K562 (cell line): ENCODE results near the gene FMN2. TPM values are rescaled to one million over a fixed set of nuclear protein-coding genes. Genes with fewer than 3 reads are reported as not detected.

Source experiments
- ATAC-seq: fragments of 200-7000 bp; cut with Tn5 transposase; 3 replicates; pipeline ENCODE4 v1.9.1; 2020; ENCODE audit warnings: moderate library complexity
- BruUV-seq: library from RNA; stranded (reverse); fragments of 400-500 nt; replicated peaks from 2 replicates; lab custom pipeline; 2021; lab: Mats Ljungman, UMichigan
- CTCF ChIA-PET: fragments of 300-600 bp; formaldehyde crosslinking; extraction: SDS; loops from one replicate; lab custom pipeline; 2021; ENCODE audit warnings: low intra/inter-chr PET ratio; lab: Yijun Ruan, JAX
- POLR2A ChIA-PET: fragments of 300-600, 350-650 bp; sonication (Branson Sonifier 250); formaldehyde crosslinking; extraction: SDS; loops from one replicate; lab custom pipeline; 2021; ENCODE audit warnings: antibody characterized with exemption, inconsistent platforms; lab: Yijun Ruan, JAX
- DNase-seq, 4 experiments: peaks; one replicate each; pipeline versions ENCODE4 v3.0.0 to v3.0.0-alpha.2; 2011 to 2018; ENCODE audit warnings: low spot score in 3 of 4, mixed read lengths in 3 of 4; ENCODE audit errors: extremely low read depth in 1 of 4
- FAIRE-seq: peaks from 2 replicates; lab custom pipeline; 2011; peaks lifted over from hg19 to GRCh38; lab: Jason Lieb, UNC
- H2AFZ ChIP-seq: 2 replicates; pipeline ENCODE4 v1.6.0; 2011; ENCODE audit warnings: low read depth, low read length, control low read depth, inconsistent platforms
- H3K27ac ChIP-seq: fragments of 200-600 bp; 3 replicates; pipeline ENCODE4 v1.8.0; 2011; ENCODE audit warnings: low read depth, mild to moderate bottlenecking, control low read depth, inconsistent platforms, low read length, moderate library complexity, mixed read lengths; ENCODE audit errors: extremely low read depth
- H3K27me3 ChIP-seq, 2 experiments: fragments of 300-600 bp in 1 of 2; 2 replicates in 1 of 2; 3 replicates in 1 of 2; pipeline versions ENCODE4 v1.6.0 to v1.8.0; 2011; ENCODE audit warnings: inconsistent platforms in 2 of 2, low read length in 2 of 2, mild to moderate bottlenecking in 1 of 2, mixed read lengths in 1 of 2, moderate library complexity in 1 of 2; ENCODE audit not compliant: control insufficient read depth in 2 of 2, insufficient read depth in 2 of 2
- H3K36me3 ChIP-seq: fragments of 300-600 bp; 3 replicates; pipeline ENCODE4 v1.8.0; 2011; ENCODE audit warnings: mild to moderate bottlenecking, low read length, inconsistent platforms; ENCODE audit not compliant: control insufficient read depth, insufficient read depth
- H3K4me1 ChIP-seq, 2 experiments: fragments of 200-600 bp in 1 of 2; replicated peaks in 1 of 2; 2 replicates in 1 of 2; 3 replicates in 1 of 2; pipeline versions ENCODE4 v1.5.1 to v1.8.0; 2011; ENCODE audit warnings: inconsistent platforms in 2 of 2, low read length in 2 of 2, mild to moderate bottlenecking in 1 of 2, mixed read lengths in 1 of 2, moderate library complexity in 1 of 2; ENCODE audit not compliant: control insufficient read depth in 2 of 2, insufficient read depth in 2 of 2
- H3K4me2 ChIP-seq: 2 replicates; pipeline ENCODE4 v1.6.1; 2011; ENCODE audit warnings: low read length, control low read depth, inconsistent platforms, mixed read lengths; ENCODE audit not compliant: insufficient read depth
- H3K4me3 ChIP-seq: fragments of 200-600 bp; sonication (generic), shearing (Covaris generic); 2 replicates; pipeline ENCODE4 v1.5.1; 2016; ENCODE audit warnings: control low read depth, inconsistent platforms
- H3K79me2 ChIP-seq: fragments of 200-600 bp; 3 replicates; pipeline ENCODE4 v1.8.0; 2011; ENCODE audit warnings: low read length, inconsistent platforms; ENCODE audit not compliant: control insufficient read depth, insufficient read depth
- H3K9ac ChIP-seq, 2 experiments: 2 replicates each; pipeline versions ENCODE4 v1.6.0 to v1.6.1; 2011; ENCODE audit warnings: low read depth in 2 of 2, low read length in 2 of 2, control low read depth in 1 of 2, inconsistent platforms in 1 of 2, mild to moderate bottlenecking in 1 of 2, mixed read lengths in 1 of 2; ENCODE audit not compliant: insufficient read depth in 1 of 2
- H3K9me1 ChIP-seq: one replicate; pipeline ENCODE4 v1.6.0; 2011; ENCODE audit warnings: inconsistent platforms, mild to moderate bottlenecking, low read length, moderate library complexity; ENCODE audit not compliant: control insufficient read depth, insufficient read depth
- H3K9me3 ChIP-seq: replicated peaks from 2 replicates; pipeline ENCODE4 v1.5.1; 2011; ENCODE audit warnings: low read depth, low read length, inconsistent platforms; ENCODE audit not compliant: control insufficient read depth, insufficient read depth
- H4K20me1 ChIP-seq: replicated peaks from 2 replicates; pipeline ENCODE4 v1.6.1; 2011; ENCODE audit warnings: low read length, inconsistent platforms, mixed read lengths; ENCODE audit not compliant: control insufficient read depth, insufficient read depth
- ATF4 ChIP-seq: fragments of 450-650 bp; formaldehyde crosslinking; IDR thresholded peaks from 2 replicates; pipeline ENCODE4 v1.4.0; 2022; ENCODE audit warnings: mild to moderate bottlenecking, moderate library complexity
- RERE ChIP-seq: sonication (generic); formaldehyde crosslinking; IDR thresholded peaks from 2 replicates; pipeline ENCODE4 v1.8.0; 2023; ENCODE audit warnings: missing genetic modification reagents, mild to moderate bottlenecking, borderline replicate concordance
- TAL1 ChIP-seq: fragments of 450-650 bp; IDR thresholded peaks from 2 replicates; pipeline ENCODE4 v1.6.1; 2016; ENCODE audit warnings: mild to moderate bottlenecking
- TFE3 ChIP-seq: fragments of 450-650 bp; formaldehyde crosslinking; IDR thresholded peaks from 2 replicates; pipeline ENCODE4 v1.4.0; 2020; ENCODE audit warnings: mild to moderate bottlenecking, mixed read lengths
- WGBS: fragments of 100-300 bp; shearing (Covaris generic); methylation state at CpG from one replicate; pipeline ENCODE4 v1.1.6; 2016; ENCODE audit warnings: low coverage, mixed read lengths; ENCODE audit not compliant: insufficient coverage; ENCODE audit errors: missing lambda C conversion rate; 5-methylcytosine and 5-hydroxymethylcytosine counted together
- in situ Hi-C: fragments of 300-500 bp; cut with MboI; formaldehyde crosslinking; loops from 4 replicates; pipeline ENCODE4 v1.15.0; 2018; ENCODE audit warnings: inconsistent platforms, mixed read lengths
- intact Hi-C: fragments of 100-400 bp; cut with micrococcal nuclease; formaldehyde crosslinking; loops from 2 replicates; pipeline ENCODE4 v1.14.2; 2022
- polyA plus RNA-seq, 8 experiments: library from polyadenylated mRNA; depleted of rRNA in 4 of 8; stranded (reverse) in 5 of 8; unstranded in 3 of 8; fragments of >200 nt; fragmentation: Nextera tagmentation in 2 of 8; fragmentation: Illumina TruSeq in 1 of 8; extraction: Ambion mirVana in 2 of 8; extraction: Trizol in 1 of 8; gene quantifications; 2 replicates each; pipeline versions ENCODE4 v1.2.1 to v1.2.3, GENCODE V29; 2011 to 2014; ENCODE audit warnings: inconsistent platforms in 1 of 8, missing spikeins in 1 of 8
- total RNA-seq, 7 experiments: library from RNA; depleted of rRNA in 6 of 7; stranded (reverse); fragments of >200 nt in 6 of 7; fragmentation: Illumina TruSeq in 2 of 7; extraction: Trizol in 2 of 7; gene quantifications; 2 replicates each; pipeline versions ENCODE4 v1.2.1 to v1.2.3, GENCODE V29; 2011 to 2021; ENCODE audit warnings: low replicate concordance in 1 of 7

Gene FMN2
- total and polyA plus RNA-seq, 9 of the 15 experiments (the other 6 are each of a cell fraction or from before 2014, with no cell fraction given), result 0.15 to 0.45 (median 0.16) TPM; not detected in 3

GRCh38 chr1:240407407-240407806 is 315.7 kb downstream of the FMN2 start:
- Histone ChIP-seq H3K27me3 (no peaks in the 10 kb centered on the region), H3K36me3 (no peaks in the 10 kb centered on the region), H3K79me2 (no peaks in the 10 kb centered on the region), H3K9me3 (no peaks in the 10 kb centered on the region), H3K4me3 (no peak overlapping the region), H4K20me1 (no peaks in the 10 kb centered on the region), H3K9me1 (no peaks in the 10 kb centered on the region), H3K4me2 (no peak overlapping the region), H2AFZ (no peak overlapping the region), H3K9ac (no peak overlapping the region), H3K4me1 (no peaks in the 10 kb centered on the region), H3K27ac (no peak overlapping the region)
- WGBS, result 4% methylated on average over 5 of the region's 5 CpGs
- ChIA-PET CTCF (no interaction called here), POLR2A (no interaction called here)
- in situ Hi-C loops (no loop called here), intact Hi-C loops (no loop called here)
- DNase-seq, result no peak
- BruUV-seq, result no TSS peak
- ATAC-seq, result no peak
- FAIRE-seq, result no peak
- TF ChIP-seq RERE (CRISPR knock-in tag), result no peak
- TF ChIP-seq TAL1, result no peak
- TF ChIP-seq ATF4 (CRISPR knock-in tag), result no peak
- peak; percentile 73 for TF ChIP-seq TFE3 (CRISPR knock-in tag)
